HPDE6-E6E7 (cell line): ENCODE results near the gene NASP.
A peak's percentile ranks its signal among the peaks of the same experiment; 100 is the strongest.

Experiments used
- DNase-seq: peaks from one replicate; pipeline ENCODE4 v3.0.0; 2011; ENCODE audit warnings: missing footprints; ENCODE audit errors: extremely low spot score

NASP gene

GRCh38 chr1:45583666-45584350 lies at the start of gene NASP:
NASP (plus strand) TSS chr1:45584041; CDS start chr1:45584147, 106 bp downstream.
- DNase-seq = peak; percentile 83

DNA sequence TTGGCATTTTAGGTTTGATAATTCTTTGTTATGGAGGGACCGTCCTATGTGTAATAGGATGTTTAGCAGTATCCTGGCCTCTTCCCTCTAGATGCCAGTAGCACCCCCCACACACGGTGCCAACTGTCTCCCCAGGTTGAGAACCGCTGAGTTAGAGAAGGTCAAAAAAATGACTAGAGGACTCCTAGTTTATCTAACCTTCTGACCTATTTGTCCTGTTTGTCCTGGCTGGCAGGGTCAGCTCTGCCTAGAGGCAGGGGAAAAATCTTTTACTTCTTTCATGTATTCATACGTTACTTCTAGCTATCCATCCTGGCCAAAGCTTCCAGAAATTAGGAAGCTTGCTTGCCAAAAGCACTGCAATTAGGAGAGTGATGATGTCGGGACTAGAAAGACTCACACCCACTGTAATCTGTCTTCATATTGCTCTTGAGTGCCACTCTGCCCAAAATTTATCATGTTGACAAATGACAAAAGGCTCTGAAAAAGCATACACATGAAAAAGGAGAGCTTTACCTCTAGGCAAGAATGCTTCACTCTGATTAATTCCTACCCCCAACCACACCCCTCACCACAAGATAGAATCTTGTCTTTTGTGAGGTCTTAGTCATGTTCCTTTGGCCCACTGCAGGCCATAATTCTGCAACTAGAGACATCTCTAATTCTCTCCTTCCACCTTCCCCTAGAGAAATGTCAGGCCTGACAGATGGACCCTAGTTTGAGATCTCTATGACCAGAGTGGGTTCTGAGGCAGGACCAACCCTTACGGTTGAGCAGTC lies 47.7 kb upstream of the NASP start:
- no peak for DNase-seq

GRCh38 chr1:45536886-45537285 lies 47.0 kb upstream of the NASP start:
- no peak for DNase-seq

DNA sequence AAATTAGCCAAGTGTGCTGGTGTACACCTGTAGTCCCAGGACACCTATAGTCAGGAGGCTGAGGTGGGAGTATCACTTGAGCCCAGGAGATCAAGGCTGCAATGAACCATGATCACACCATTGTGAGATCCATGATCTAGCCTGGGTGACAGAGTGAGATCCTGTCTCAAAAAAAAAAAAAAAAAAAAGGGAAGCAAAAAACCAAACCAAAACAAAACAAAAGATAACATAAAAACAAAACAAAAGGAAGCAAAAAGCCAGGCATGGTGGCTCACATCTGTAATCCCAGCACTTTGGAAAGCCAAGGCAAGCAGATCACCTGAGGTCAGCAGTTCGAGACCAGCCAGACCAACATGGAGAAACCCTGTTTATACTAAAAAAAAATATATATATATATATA lies 42.6 kb upstream of the NASP start:
- DNase-seq = no peak

DNA sequence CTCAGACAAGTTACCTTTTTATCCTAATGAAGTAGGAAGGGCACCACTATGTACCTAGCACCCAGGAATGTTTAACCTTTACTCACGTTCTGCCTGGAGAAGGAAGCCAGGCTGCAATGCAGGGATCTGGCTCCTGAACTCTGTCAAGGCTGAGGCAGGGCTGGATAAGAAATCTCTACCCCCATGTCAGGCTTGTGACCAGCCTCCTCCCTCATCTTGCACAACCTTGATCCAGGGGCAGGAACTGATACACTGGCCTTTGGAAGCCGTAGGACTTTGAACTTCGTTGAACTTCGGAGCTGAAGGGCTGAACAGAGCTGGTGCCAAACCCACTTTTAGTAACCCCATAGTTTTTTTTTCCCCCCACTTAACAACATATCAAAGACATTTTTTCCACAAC lies 41.2 kb upstream of the NASP start:
- no peak for DNase-seq

DNA sequence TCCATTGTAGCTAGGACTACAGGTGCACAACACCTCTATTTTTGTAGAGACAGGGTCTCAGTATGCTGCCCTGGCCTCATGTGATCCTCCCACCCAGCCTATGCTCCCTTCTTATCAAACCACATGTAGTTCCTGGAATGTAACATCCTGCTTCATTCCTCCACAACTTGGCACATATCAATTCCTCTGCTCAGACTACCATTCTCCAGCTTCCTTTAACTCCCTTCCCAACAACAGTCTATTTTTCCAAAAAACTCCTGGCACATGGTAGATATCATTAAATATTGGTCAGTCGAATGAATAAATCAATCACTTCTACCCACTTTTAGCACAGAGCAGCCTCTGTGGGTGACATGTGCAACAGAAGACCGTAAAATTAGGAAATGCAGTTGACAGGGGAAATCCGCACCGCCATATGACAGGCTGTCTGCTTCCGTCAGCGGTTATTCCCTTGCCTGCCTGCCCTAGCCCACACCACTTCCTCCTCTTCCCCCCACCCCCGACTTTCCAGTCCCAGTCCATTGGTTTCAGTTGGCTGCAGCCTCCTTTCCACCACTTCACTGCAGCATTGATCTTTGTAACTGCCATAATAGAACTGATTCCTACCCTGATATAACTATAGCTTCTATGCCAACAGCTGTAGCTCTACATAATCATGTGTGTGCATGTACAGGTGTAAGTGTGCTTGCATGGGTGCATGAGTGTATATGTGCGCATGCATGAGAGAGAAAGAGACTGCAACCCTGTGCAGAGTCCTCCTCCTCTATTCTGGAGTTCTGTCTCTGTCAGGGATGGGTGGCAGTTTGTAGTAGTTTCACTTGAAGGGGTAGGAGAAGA lies 40.0 kb upstream of the NASP start:
- no peak for DNase-seq

DNA sequence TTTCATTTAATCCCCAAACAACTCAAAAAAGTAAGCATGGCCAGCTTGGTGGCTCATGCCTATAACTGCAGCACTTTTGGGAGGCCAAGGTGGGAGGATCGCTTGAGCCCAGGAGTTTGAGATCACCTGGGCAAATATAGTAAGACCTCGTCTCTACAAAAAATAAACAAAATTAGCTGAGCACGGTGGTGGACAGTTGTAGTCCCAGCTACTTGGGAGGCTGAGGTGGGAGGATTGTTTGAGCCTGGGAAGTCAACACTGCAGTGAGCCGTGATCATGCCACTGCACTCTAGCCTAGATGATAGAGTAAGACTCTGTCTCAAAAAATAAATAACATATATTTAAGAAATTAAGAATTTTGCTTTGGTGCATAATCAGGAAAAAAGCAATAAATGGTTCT lies 39.3 kb upstream of the NASP start:
- no peak for DNase-seq

- no peak for DNase-seq
These were observed 38.8 kb upstream of the NASP start for GRCh38 chr1:45545019-45545493.

DNA sequence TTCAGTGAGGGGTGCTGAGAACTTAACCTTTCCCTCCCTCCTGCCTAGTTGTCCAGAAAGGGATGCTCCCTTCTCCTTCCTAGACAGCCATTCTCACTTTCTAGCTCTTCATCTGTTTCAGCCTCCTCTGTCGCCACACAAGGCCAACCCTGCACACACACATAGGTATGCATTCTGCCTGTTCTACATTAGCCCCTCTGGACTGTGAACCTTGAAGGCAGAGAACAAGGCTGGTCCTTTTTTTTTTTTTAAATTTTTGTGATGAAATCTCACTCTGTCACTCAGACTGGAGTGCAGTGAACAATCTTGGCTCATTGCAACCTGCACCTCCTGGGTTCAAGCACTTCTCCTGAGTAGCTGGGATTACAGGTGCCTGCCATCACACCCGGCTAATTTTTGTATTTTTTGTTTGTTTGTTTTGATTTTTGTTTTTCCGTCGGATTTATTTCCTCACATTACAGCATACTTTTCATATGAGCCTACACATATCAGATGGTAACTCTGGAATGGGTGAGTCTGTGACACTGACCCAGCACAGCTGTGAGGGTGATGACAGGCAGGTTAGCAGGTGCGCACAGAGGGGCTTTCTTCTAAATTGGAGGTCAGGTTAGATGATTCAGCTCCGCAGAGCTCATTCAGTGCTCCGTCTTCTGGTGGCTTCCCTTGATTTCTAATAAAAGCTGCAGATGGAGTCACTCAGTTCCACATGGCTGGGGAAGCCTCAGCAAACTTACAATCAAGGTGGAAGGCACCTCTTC lies 38.1 kb upstream of the NASP start:
- no peak for DNase-seq

DNA sequence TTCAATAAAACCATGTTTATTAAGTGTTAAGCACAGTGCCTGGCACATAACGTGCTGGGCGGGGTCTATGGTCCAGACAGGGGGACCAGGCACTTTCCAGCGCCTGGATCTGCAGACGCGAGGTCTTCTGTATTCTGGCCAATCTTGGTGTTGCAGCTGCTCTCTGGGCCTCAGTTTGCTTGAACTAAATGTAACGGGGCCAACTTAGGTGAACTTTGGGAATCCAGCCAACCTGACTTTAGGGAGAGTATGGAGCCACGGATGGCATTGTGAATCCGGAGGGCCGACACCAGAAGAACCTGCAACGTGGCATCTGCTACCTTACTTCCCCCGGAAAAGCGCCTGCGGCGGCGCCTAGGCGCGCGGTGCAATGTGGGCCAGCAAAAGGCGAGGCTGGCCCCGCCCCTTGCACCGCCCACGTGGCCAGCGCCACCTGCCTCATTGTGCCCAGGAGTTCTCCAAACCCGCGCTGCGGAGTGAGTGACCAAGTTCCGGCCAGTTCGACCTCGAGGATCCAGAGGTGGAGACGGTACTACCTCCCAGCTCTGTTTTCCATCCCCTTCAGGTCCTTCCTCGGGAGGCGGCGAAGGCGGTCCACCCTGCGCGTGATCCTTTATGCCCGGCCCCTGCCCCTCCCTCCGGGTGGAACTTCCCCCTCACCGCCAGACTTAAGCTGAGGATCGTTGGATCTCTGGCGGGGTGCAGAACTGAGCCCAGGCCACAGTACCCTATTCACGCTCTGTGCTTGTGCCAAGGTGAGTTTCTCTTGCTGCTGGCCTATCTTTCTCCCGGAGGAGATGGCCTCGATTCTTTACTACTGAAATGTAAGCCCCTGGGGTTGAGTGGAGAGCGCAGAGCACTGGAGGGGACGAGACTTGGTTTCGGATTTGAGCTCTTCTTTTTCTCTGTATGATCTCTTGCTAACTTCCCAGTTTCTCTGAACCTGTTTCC lies 33.2 kb upstream of the NASP start, which contains the start of gene AKR1A1:
Gene AKR1A1 (plus strand): TSS at position 426 of the 951 bp plus-strand sequence. CDS start 10,969 bp downstream, outside the sequence.
- peak; percentile 72 for DNase-seq

GRCh38 chr1:45551684-45552083 lies 32.2 kb upstream of the NASP start:
- DNase-seq = no peak

DNA sequence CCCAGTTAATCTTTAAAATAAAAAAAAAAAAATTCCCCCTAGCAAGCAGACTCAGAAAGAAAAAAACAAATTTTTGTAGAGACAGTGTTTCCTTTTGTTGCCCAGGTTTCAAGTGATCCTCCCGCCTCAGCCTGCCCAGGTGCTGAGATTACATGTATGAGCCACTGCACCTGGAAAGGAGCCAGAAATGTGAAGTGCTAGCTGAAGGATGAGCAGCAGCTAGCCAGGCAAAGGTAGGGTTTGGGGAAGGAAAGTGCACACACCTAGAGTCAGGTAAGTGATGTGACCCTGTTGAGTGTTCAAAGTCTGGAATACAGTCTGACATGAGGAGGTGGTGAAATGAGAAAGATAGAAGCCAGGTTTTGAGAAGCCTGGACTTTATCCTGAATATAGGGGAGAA lies 31.5 kb upstream of the NASP start:
- peak; percentile 62 for DNase-seq

- DNase-seq = no peak
These were observed 29.6 kb upstream of the NASP start for GRCh38 chr1:45554198-45554597.

- peak; percentile 66 for DNase-seq
These were observed 26.4 kb upstream of the NASP start for GRCh38 chr1:45557422-45557944.

DNA sequence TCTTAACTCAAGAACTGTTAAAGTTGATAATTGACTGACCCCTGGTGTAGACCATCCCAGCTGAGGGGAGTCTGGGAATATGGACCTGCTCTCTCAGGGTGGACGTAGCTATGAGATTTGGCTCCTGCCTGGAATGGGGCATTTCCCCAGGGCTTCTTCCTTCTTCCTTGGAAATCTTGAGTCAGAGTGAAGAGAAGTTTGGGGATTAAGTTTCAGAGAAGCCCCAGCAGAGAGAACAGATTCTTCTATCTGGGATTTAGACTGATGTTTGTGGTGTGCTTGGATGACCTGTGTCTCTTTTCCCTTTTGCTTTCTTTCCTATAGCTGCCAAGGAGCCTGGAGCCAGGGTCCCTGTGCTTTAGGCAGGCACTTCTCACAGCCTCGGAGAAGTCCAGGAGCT lies 20.0 kb upstream of the NASP start:
- DNase-seq = no peak

DNA sequence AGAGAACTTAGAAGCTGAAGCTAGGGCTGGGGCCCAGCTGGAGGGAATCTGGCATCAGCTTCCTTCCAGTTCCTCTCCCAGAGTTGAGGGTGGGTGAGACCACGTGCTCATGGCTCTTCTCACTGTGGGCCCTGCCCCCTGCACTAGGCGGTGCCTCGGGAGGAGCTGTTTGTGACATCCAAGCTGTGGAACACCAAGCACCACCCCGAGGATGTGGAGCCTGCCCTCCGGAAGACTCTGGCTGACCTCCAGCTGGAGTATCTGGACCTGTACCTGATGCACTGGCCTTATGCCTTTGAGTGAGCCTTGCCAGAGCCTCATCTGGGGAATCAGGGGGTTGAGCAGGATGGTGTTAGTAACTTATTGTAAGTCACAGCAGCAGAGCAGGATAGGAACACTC lies 17.1 kb upstream of the NASP start:
- DNase-seq = no peak

GRCh38 chr1:45567911-45568310 lies 15.9 kb upstream of the NASP start:
- DNase-seq = no peak

DNA sequence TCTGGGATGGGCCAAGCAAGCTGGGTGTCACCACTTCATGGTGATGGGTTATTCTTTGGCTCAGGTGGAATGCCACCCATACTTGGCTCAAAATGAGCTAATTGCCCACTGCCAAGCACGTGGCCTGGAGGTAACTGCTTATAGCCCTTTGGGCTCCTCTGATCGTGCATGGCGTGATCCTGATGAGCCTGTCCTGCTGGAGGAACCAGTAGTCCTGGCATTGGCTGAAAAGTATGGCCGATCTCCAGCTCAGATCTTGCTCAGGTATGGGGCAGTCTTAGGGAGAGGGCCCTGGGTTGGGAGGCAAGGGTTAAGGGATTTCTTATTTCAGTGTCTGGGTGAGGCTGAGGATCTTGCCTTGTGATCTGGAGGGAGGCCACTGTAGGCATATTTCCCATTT lies 15.4 kb upstream of the NASP start:
- no peak for DNase-seq

GRCh38 chr1:45569571-45569961 lies 14.3 kb upstream of the NASP start:
- DNase-seq = no peak

DNA sequence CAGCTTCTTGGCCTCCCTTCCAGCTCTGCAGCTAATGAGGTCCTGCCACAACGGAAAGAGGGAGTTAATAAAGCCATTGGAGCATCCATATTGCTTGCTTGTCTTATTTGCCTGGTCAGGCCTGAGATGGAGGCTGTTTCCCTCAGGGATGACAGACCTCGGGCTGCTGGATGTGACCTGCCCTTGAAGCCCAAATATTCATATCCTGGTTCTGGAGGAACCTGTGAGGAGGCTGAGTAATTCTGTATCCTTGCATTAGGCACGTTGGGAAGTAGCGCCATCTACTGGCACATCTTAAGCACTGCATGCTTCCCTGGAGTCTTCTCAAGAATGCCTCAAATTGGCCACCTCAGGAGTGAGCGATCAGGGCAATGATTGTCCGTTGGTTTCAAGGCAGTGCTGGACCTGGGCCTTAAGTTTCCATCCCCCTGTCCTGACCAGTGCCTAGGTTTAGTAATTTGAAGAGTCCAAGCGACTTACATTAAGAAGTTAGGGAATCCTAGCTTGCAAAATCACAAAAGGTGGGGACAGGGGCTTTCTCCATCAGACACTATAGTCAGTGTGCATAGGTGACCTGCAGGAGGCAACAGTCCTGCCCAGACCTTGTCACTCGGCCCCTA lies 13.8 kb upstream of the NASP start:
- peak; percentile 69 for DNase-seq
